ENCODE results near the gene HACL1. TPM values are rescaled to one million over a fixed set of nuclear protein-coding genes. Genes with fewer than 3 reads are reported as not detected.

Gene HACL1
- total and polyA plus RNA-seq, 2 experiments from 2014 or later: 21.6 to 23.0 TPM

DNA sequence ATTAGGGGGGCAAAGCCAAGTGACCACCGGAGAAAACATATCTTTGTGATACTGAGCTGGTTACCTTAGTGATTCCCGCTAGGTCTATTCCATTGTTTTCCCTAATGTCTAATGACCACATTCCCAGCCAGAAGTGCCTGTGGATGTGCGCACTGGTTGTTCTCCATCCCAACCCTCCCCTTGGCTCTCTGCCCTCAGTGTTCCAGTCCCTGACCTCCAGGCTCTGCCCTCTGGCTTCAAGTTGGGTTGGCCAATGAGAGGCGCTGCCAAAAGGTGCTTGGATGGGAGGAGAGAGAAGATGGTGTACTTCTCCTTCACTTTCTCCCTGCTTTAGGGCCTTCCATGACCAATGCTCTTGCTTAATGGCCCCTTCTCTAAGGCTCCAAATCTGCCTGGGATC, 82.3 kb downstream of the HACL1 start:
- Histone ChIP-seq H2AFZ (no peak overlapping the region), H3K4me1 (ENCODE audit: insufficient read depth) (peaks cover 5% of the 10 kb centered on the region)
- WGBS (ENCODE audit: low lambda C conversion rate, missing lambda C conversion rate): 95% methylated on average over 4 of the region's 4 CpGs

DNA sequence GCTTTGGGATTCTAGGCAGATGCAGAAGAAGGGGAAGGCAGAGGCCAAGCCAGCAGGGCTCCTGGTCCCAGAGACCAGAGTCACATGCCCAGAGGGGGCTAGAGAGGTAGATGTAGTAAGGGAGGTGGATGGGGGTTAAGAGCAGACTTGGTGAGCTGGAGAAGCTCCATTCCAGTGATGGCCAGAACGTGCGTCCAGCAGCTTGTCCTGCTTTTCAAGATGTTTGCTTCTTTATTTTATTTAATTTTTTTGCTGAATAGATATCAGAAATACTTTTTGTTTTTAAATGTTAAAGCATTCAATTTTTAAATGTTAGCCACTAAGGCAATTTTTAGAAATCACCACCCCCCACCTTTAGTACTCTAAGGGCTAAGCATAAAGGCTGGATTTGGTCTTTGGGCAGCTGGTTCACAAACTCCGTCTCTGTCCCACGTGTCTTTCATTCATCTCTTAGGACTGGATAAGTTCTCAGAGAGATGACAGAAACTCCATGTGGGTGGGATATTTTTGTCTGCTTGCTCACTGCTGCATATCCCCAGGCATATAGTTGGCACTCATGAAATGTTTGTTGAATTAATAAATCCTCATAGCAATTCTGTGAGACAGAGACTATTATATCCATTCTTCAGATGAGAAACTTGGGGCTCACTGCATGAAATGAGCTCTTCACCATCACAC, 86.6 kb downstream of the HACL1 start:
- WGBS (ENCODE audit: low lambda C conversion rate, missing lambda C conversion rate): 93% methylated on average over 4 of the region's 4 CpGs
- Histone ChIP-seq H3K9me3 (ENCODE audit: low read depth) (no peaks in the 10 kb centered on the region), H3K4me3 (no peak overlapping the region), H3K27me3 (no peaks in the 10 kb centered on the region), H3K4me2 (no peak overlapping the region), H3K9me2 (replicated peaks; ENCODE audit: insufficient read depth) (no peaks in the 10 kb centered on the region), H2AFZ (no peak overlapping the region), H3K79me2 (no peaks in the 10 kb centered on the region), H4K20me1 (ENCODE audit: insufficient read depth, poor library complexity, severe bottlenecking) (no peaks in the 10 kb centered on the region), H3K27ac (no peak overlapping the region), H3K4me1 (ENCODE audit: insufficient read depth) (no peaks in the 10 kb centered on the region), H3K36me3 (replicated peaks; ENCODE audit: insufficient read depth, low read depth) (no peaks in the 10 kb centered on the region)
- no peak for DNase-seq (ENCODE audit: low spot score)
- TF ChIP-seq EZH2phosphoT487 (IDR thresholded peaks at IDR 0.05; ENCODE audit: low read depth, severe bottlenecking, unreplicated experiment): no peak
- TF ChIP-seq EZH2 (IDR thresholded peaks at IDR 0.05; ENCODE audit: borderline replicate concordance): no peak
- TF ChIP-seq, protein P1, sequence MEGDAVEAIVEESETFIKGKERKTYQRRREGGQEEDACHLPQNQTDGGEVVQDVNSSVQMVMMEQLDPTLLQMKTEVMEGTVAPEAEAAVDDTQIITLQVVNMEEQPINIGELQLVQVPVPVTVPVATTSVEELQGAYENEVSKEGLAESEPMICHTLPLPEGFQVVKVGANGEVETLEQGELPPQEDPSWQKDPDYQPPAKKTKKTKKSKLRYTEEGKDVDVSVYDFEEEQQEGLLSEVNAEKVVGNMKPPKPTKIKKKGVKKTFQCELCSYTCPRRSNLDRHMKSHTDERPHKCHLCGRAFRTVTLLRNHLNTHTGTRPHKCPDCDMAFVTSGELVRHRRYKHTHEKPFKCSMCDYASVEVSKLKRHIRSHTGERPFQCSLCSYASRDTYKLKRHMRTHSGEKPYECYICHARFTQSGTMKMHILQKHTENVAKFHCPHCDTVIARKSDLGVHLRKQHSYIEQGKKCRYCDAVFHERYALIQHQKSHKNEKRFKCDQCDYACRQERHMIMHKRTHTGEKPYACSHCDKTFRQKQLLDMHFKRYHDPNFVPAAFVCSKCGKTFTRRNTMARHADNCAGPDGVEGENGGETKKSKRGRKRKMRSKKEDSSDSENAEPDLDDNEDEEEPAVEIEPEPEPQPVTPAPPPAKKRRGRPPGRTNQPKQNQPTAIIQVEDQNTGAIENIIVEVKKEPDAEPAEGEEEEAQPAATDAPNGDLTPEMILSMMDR (IDR thresholded peaks at IDR 0.05; ENCODE audit: poor library complexity): no peak

More for the DNA sequence above, 82.3 kb downstream of the HACL1 start:
- TF ChIP-seq EZH2phosphoT487 (IDR thresholded peaks at IDR 0.05; ENCODE audit: low read depth, severe bottlenecking, unreplicated experiment): no peak
- TF ChIP-seq EZH2 (IDR thresholded peaks at IDR 0.05; ENCODE audit: borderline replicate concordance): no peak
- TF ChIP-seq, protein P1 (IDR thresholded peaks at IDR 0.05; ENCODE audit: poor library complexity): no peak
- no peak overlapping the region for H3K4me3 ChIP-seq
- H3K27me3 ChIP-seq: no peaks in the 10 kb centered on the region
- no peaks in the 10 kb centered on the region for H3K9me2 ChIP-seq (replicated peaks; ENCODE audit: insufficient read depth)
- no peak overlapping the region for H3K4me2 ChIP-seq
- no peaks in the 10 kb centered on the region for H3K79me2 ChIP-seq
- H3K27ac ChIP-seq: no peak overlapping the region
- H4K20me1 ChIP-seq (ENCODE audit: insufficient read depth, poor library complexity, severe bottlenecking): no peaks in the 10 kb centered on the region
- H3K9me3 ChIP-seq (ENCODE audit: low read depth): no peaks in the 10 kb centered on the region
- H3K36me3 ChIP-seq (replicated peaks; ENCODE audit: insufficient read depth, low read depth): no peaks in the 10 kb centered on the region
- DNase-seq (ENCODE audit: low spot score): no peak

DNA sequence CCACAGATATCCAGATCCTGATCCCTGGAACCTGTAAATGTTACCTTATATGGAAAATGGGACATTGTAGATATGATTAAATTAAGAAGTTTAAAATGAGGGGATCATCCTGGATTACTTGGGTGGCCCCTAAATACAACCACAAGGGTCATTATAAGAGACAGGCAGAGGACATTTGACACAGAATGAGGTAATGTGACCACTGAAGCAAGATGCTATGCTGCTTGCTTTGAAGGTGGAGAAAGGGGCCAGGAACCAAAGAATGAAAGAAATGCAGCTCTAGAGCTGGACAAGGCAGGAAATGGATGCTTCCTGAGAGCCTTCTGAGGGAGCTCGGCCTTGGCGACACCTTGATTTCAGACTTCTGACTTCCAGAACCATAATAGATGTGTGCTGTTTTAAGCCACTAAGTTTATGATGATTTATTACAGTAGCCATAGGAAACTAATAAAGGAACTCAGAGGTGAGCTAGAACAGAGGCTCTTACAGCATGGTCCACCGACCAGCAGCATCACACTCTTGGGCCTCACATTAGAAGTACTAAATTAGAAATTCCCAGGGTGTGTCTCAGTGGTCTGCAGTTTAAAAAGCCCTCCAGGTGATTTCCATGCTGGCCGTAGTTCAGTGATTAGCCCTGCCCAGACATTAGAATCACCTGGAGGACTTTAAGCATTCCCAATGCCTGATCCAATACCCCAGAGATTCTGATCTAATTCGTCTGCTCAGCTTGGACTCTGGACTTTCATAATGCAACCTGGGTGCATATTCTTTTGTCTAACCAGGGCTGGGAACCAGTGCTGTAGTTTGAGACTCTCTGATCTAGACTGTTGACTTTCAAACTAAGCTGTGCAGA, 87.3 kb downstream of the HACL1 start:
- Histone ChIP-seq H4K20me1 (ENCODE audit: insufficient read depth, poor library complexity, severe bottlenecking) (no peaks in the 10 kb centered on the region), H3K9me3 (ENCODE audit: low read depth) (no peaks in the 10 kb centered on the region), H3K4me1 (ENCODE audit: insufficient read depth) (no peaks in the 10 kb centered on the region), H3K79me2 (no peaks in the 10 kb centered on the region), H3K36me3 (replicated peaks; ENCODE audit: insufficient read depth, low read depth) (no peaks in the 10 kb centered on the region), H3K4me2 (no peak overlapping the region), H3K27me3 (no peaks in the 10 kb centered on the region), H3K4me3 (no peak overlapping the region), H3K9me2 (replicated peaks; ENCODE audit: insufficient read depth) (no peaks in the 10 kb centered on the region), H2AFZ (no peak overlapping the region), H3K27ac (no peak overlapping the region)
- TF ChIP-seq, protein P1 (IDR thresholded peaks at IDR 0.05; ENCODE audit: poor library complexity): no peak
- TF ChIP-seq EZH2 (IDR thresholded peaks at IDR 0.05; ENCODE audit: borderline replicate concordance): no peak
- TF ChIP-seq EZH2phosphoT487 (IDR thresholded peaks at IDR 0.05; ENCODE audit: low read depth, severe bottlenecking, unreplicated experiment): no peak
- no peak for DNase-seq (ENCODE audit: low spot score)
- WGBS (ENCODE audit: low lambda C conversion rate, missing lambda C conversion rate): 76% methylated on average over 5 of the region's 5 CpGs

All from hepatocyte (in vitro differentiated cells).